Measurements from ENCODE around the gene PLCL2.

DNA sequence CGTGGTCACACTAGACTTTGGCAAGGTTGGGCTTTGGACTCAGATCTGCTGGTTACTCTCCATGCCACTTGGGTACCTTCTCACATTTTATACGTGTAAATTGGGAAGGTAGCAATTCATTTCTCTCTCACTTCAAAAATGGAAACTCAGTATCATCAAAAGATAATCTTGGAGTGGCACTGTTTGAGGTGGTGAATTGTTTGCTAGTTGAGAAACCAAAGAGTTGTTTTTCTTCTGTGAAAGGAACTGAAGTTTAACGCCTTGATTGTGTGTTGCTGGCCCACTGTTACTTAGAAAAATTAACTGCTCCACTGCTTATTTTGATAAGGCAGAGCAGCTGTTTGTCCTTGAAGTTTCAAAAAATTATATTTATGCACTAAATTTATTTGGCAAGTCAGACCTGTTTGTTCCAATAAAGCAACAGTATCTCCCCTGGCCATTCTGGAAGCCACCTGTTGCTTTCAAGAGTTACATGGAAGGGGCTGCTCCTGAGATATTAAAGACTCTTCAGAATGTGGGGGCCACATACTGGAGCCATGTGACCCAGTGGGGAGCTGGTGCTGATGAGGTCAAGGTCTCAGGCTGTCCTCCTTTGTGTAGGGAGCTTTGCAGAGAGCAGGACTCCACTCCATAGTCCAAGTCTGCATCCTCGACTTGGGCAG, 16.2 kb downstream of the PLCL2 start:
- TF ChIP-seq POLR2AphosphoS5 (IDR thresholded peaks at IDR 0.05; ENCODE audit: low read depth, low read length) (no peak), CTCF (IDR thresholded peaks at IDR 0.05) (no peak)

Measured in Panc1 (cell line).